HG02610 (cell line): ENCODE results near the gene IGLON5.

ENCODE experiments used
- ATAC-seq: cut with Tn5 transposase; IDR thresholded peaks from one replicate; pipeline ENCODE4 v1.9.1; 2021; ENCODE audit warnings: mild to moderate bottlenecking, moderate library complexity; ENCODE audit not compliant: unreplicated experiment

IGLON5 gene

GRCh38 chr19:51311351-51312257 lies at the start of gene IGLON5:
Gene IGLON5 (plus strand): TSS chr19:51311644. CDS start chr19:51311848, 204 bp downstream.
- no peak for ATAC-seq

GRCh38 chr19:51263808-51264207 lies 47.6 kb upstream of the IGLON5 start:
- no peak for ATAC-seq

- ATAC-seq = no peak
These were observed 40.4 kb upstream of the IGLON5 start for GRCh38 chr19:51271067-51271466.

GRCh38 chr19:51272183-51272810 lies 39.1 kb upstream of the IGLON5 start:
- no peak for ATAC-seq

DNA sequence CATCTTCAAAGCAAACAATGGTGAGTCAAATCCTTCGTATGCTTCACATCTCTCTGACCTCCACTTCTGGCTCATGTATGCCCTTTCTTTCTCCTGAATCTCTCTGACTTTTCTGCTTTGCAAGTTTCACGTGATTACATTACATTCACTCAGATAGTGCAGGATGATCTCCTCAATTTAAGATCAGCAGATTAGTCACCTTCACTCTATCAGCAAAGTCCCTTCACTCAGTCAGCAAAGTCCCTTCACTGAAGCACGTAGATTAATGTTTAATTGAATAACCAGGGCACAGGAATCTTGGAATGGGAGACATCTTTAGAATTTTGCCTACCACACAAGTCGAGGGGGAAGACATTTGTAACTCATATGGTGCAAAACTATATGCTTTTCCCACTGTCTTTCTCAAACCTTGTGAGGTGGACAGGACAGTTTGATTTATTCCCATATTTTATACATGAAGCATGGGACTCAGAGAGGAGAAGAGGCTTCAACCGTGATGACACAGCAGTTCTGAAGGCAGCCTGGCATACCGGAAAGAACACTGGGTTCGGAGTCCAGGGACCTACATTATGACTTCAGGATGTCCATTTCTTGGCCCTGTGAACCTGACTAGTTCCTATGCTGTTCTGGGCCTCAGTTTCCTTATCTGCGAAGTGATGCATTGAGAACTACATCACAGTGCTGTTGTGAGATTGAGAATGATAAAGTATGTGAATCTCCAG lies 37.2 kb upstream of the IGLON5 start:
- ATAC-seq = no peak

GRCh38 chr19:51277112-51277511 lies 34.3 kb upstream of the IGLON5 start:
- no peak for ATAC-seq

GRCh38 chr19:51282335-51282734 lies 29.1 kb upstream of the IGLON5 start:
- ATAC-seq = no peak

DNA sequence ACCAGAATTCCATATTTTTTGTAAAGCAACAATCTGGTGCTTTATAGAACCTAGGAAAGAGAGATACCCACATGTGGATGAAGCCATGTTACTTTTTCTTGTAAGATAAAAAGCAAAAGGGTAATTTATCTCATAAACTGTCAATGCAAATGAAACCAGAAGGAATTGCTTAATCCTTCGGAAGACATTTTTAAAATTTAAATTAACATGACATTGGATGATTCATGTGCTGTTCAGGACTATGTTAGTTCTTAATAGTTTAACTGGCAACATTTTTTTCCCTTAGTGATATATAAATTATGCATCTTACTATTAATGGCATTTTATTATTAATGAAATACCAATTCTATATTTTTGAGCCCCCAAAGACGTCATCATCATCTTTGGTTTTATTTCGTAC lies 25.8 kb upstream of the IGLON5 start:
- ATAC-seq = no peak

DNA sequence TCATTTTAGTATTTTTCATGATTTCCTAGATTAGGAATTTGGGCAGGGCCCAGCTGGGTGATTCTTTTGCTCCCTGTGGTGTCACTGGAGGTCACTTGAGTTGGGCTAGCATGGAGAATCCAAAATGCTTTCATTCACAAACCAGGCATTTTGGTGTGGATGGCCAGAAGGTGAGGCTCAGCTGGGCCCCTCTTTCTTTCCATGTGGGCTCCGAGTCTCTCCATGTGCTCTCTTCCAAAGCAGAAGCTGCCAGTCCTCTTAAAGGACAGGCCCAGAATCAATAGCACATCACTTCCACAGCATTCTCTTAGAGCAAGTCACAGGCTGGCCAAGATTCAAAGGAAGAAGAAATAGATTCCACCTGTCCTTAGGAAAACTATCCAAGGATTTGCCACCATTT lies 21.8 kb upstream of the IGLON5 start:
- no peak for ATAC-seq

- no peak for ATAC-seq
These were observed 18.5 kb upstream of the IGLON5 start for GRCh38 chr19:51292971-51293370.

- ATAC-seq = no peak
These were observed 17.8 kb upstream of the IGLON5 start for GRCh38 chr19:51293571-51294210.

GRCh38 chr19:51294211-51294976 lies 17.1 kb upstream of the IGLON5 start:
- no peak for ATAC-seq

DNA sequence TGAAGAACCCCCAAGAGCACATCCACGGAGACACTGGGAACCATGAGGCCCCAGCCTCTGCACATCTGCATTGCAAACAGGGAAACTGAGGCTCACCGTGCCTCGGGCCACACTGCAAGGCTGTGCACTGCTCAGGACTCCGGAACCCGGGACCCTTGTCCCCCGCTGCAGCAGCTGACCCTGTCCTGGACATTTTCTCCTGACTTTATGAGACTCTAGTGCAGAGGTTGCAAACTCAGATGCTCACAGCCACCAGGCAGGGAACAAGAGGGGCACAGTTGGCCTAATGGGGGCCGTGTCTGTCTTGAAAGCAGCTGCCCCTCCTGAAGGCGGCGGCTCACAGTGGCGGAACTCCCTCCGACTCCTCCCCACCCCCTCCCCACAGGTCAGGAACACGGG lies 16.5 kb upstream of the IGLON5 start:
- no peak for ATAC-seq

- no peak for ATAC-seq
These were observed 15.9 kb upstream of the IGLON5 start for GRCh38 chr19:51295382-51296126.

- ATAC-seq = no peak
These were observed 14.9 kb upstream of the IGLON5 start for GRCh38 chr19:51296336-51297093.

DNA sequence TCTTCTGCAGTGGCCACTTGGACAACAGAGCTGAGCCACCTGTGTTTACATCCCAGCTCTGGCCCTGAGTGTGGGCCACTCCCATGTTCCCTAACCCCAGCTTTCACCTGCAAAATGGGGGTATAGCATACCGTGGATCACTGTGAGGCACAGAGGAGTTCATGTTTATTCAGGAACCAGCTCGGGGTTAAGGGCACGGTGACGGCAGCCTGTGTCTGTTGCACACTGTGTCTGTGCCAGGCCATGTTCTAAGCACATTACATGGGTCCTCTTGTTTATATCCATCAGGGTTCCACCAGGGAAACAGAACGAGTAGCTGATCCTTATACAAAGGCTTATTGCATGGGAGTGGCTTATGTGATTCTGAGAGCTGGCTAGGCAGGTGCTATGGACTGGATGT lies 14.0 kb upstream of the IGLON5 start:
- ATAC-seq = no peak

- no peak for ATAC-seq
These were observed 10.2 kb upstream of the IGLON5 start for GRCh38 chr19:51301266-51301665.

DNA sequence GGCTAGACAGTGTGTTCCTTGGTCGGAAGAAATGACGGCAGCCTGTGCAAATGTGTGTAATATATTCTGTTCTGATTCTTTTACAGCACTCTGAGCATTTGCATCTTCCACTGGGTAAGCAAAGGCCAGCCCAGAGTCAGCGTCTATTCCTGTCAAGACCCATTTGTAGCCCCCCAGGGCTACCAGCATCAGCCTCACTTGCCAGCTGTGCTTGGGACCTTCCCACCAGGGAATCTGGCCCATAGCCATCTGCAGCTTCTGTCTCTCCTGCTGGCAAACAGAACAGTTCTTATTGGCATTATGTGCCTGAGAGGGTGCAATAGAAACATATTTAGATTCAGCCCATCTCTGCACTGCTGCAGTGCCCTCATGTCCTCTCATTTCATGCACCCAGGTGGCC lies 6.0 kb upstream of the IGLON5 start:
- ATAC-seq = no peak

- no peak for ATAC-seq
These were observed 5.2 kb downstream of the IGLON5 start for GRCh38 chr19:51316688-51317087.
